A673 (cell line): ENCODE measurements around the gene KLRK1. TPM values are rescaled to one million over a fixed set of nuclear protein-coding genes. Genes with fewer than 3 reads are reported as not detected.
"Not testable (repeated sequence)": the region's sequence is repeated elsewhere in the genome, so short reads cannot be mapped to it uniquely, and the experiment has no call there.

Experiments
- BruUV-seq: library from RNA; stranded (reverse); fragments of 400-500 nt; replicated peaks from 2 replicates; lab custom pipeline; 2021; lab: Mats Ljungman, UMichigan
- CTCF ChIA-PET: fragments of 300-600 bp; sonication (Branson Sonifier 250); formaldehyde crosslinking; loops from one replicate; lab custom pipeline; 2022; ENCODE audit warnings: antibody characterized with exemption; lab: Charles Lee
- POLR2A ChIA-PET: fragments of 300-600 bp; sonication (Branson Sonifier 250); formaldehyde crosslinking; loops from one replicate; lab custom pipeline; 2022; ENCODE audit warnings: antibody characterized with exemption; ENCODE audit not compliant: low non-redundant PET; lab: Charles Lee
- DNase-seq: peaks from one replicate; pipeline ENCODE4 v3.0.0-alpha.2; 2015; ENCODE audit warnings: low spot score
- H3K27ac ChIP-seq: fragments of 200-600 bp; sonication (generic); 2 replicates; pipeline ENCODE4 v1.5.1; 2016; ENCODE audit warnings: mixed run types, low read depth, mild to moderate bottlenecking, mixed read lengths, antibody characterized with exemption, low read length; ENCODE audit not compliant: poor library complexity, severe bottlenecking
- H3K27me3 ChIP-seq: fragments of 200-600 bp; sonication (generic); replicated peaks from 2 replicates; pipeline ENCODE4 v1.6.1; 2017; ENCODE audit warnings: mixed run types, low read depth, mild to moderate bottlenecking, mixed read lengths, antibody characterized with exemption, low read length; ENCODE audit not compliant: insufficient read depth, poor library complexity
- H3K36me3 ChIP-seq: fragments of 200-600 bp; sonication (generic); 2 replicates; pipeline ENCODE4 v1.6.1; 2016; ENCODE audit warnings: mixed run types, mild to moderate bottlenecking, mixed read lengths, antibody characterized with exemption, low read length; ENCODE audit not compliant: insufficient read depth, poor library complexity, severe bottlenecking
- H3K4me1 ChIP-seq: fragments of 200-600 bp; sonication (generic); 2 replicates; pipeline ENCODE4 v1.6.1; 2017; ENCODE audit warnings: mixed run types, mild to moderate bottlenecking, mixed read lengths, antibody characterized with exemption, low read length; ENCODE audit not compliant: insufficient read depth, poor library complexity, severe bottlenecking
- H3K4me3 ChIP-seq: fragments of 200-600 bp; sonication (generic); 2 replicates; pipeline ENCODE4 v1.5.1; 2016; ENCODE audit warnings: low read depth, mixed run types, mild to moderate bottlenecking, mixed read lengths, low read length; ENCODE audit not compliant: poor library complexity, severe bottlenecking
- H3K9me3 ChIP-seq: fragments of 200-600 bp; sonication (generic); 2 replicates; pipeline ENCODE4 v1.6.1; 2016; ENCODE audit warnings: mixed run types, low read depth, mild to moderate bottlenecking, mixed read lengths, antibody characterized with exemption, low read length; ENCODE audit not compliant: poor library complexity, severe bottlenecking
- CTCF ChIP-seq: fragments of 300-800, 200-600 bp; sonication (generic); conservative IDR thresholded peaks from 2 replicates; pipeline ENCODE4 v1.5.1; 2017; ENCODE audit warnings: low read depth, mild to moderate bottlenecking, antibody characterized with exemption, low read length, moderate library complexity, mixed read lengths
- EZH2 ChIP-seq: fragments of 200-600 bp; sonication (generic); IDR thresholded peaks from 2 replicates; pipeline ENCODE4 v1.6.1; 2017; ENCODE audit warnings: borderline replicate concordance, low read depth, mild to moderate bottlenecking, mixed read lengths, antibody characterized with exemption, low read length; ENCODE audit not compliant: poor library complexity, severe bottlenecking
- intact Hi-C: fragments of 100-400 bp; cut with micrococcal nuclease; formaldehyde crosslinking; loops from one replicate; pipeline ENCODE4 v1.10.0; 2022; ENCODE audit not compliant: unreplicated experiment
- total RNA-seq: library from RNA; stranded (reverse); gene quantifications from 2 replicates; pipeline ENCODE4 v1.2.3, GENCODE V29; 2021

The KLRK1 gene
- total RNA-seq, 1 experiment from 2014 or later: not detected

- POLR2A ChIA-PET, BruUV-seq, H3K27ac ChIP-seq, H3K27me3 ChIP-seq, H3K4me1 ChIP-seq, DNase-seq, H3K4me3 ChIP-seq, intact Hi-C loops, H3K9me3 ChIP-seq, CTCF ChIA-PET, H3K36me3 ChIP-seq: not testable (repeated sequence)
These were observed 30.5 kb upstream of the KLRK1 start, which contains the start of gene KLRC3 for GRCh38 chr12:10420334-10420733. Gene KLRC3, minus strand, starts transcription at chr12:10420595. Its CDS starts 45 bp downstream, at chr12:10420550.

GRCh38 chr12:10409392-10409791 lies 19.6 kb upstream of the KLRK1 start, which contains the start of gene KLRC4:
Gene KLRC4, minus strand, starts transcription at chr12:10409757. Its CDS starts 182 bp downstream, at chr12:10409575.
- ChIA-PET POLR2A (no interaction called here), CTCF (no interaction called here)
- H3K4me1 ChIP-seq: no peaks in the 10 kb centered on the region
- no peak within 1 kb of the TSS for H3K4me3 ChIP-seq
- intact Hi-C loops: no loop called here
- no peak for TF ChIP-seq EZH2
- no peak for TF ChIP-seq CTCF
- no TSS peak for BruUV-seq
- no peak within 1 kb of the TSS for H3K27ac ChIP-seq
- peaks cover 5% of the 10 kb centered on the region for H3K9me3 ChIP-seq
- H3K27me3 ChIP-seq: no peaks in the 10 kb centered on the region
- H3K36me3 ChIP-seq: no peaks in the 10 kb centered on the region
- DNase-seq: peak; percentile 17

- intact Hi-C loops: no loop called here
- CTCF ChIA-PET: no interaction called here
- Histone ChIP-seq H3K27ac (no peak overlapping the region), H3K36me3 (no peaks in the 10 kb centered on the region), H3K4me3 (no peak overlapping the region), H3K9me3 (peaks cover 5% of the 10 kb centered on the region), H3K27me3 (no peaks in the 10 kb centered on the region), H3K4me1 (no peaks in the 10 kb centered on the region)
- no TSS peak for BruUV-seq
- DNase-seq: no peak
- POLR2A ChIA-PET: no interaction called here
- TF ChIP-seq EZH2 (no peak), CTCF (no peak)
These were observed 19.0 kb upstream of the KLRK1 start for GRCh38 chr12:10408842-10409241.

GRCh38 chr12:10406725-10407124 lies 16.9 kb upstream of the KLRK1 start:
- H3K36me3 ChIP-seq: no peaks in the 10 kb centered on the region
- CTCF ChIA-PET: no interaction called here
- intact Hi-C loops: no loop called here
- BruUV-seq: no TSS peak
- TF ChIP-seq CTCF: no peak
- TF ChIP-seq EZH2: no peak
- H3K27me3 ChIP-seq: no peaks in the 10 kb centered on the region
- DNase-seq: no peak
- POLR2A ChIA-PET: no interaction called here
- no peaks in the 10 kb centered on the region for H3K4me1 ChIP-seq
- H3K4me3 ChIP-seq: no peak overlapping the region
- H3K9me3 ChIP-seq: peaks cover 5% of the 10 kb centered on the region
- H3K27ac ChIP-seq: no peak overlapping the region
